ENCODE results near the gene FARP1. TPM values are rescaled to one million over a fixed set of nuclear protein-coding genes. Genes with fewer than 3 reads are reported as not detected.

Gene FARP1
- total RNA-seq, 1 donor from 2014 or later, result 278 TPM

DNA sequence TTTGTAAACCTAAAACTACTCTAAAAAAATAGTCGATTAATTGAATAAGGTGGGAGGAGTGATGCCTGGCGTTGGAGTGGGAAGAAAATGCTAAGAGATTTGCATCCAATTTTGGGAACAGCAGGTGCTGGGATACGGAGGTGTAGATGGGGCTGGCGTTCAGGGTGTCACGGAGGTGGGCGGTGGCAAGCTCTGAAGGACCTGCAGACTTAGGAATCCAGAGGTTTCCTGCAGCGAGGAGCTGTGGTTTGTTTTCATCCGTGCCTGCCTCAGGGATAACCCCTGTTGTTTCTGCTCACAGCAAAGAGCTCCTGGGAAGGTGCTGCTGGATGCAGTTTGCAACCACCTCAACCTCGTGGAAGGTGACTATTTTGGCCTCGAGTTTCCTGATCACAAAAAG is 200.6 kb downstream of the FARP1 start:
- peak overlapping the region; percentile 9 for H3K27ac Mint-ChIP-seq
- H3K9me3 Mint-ChIP-seq (ENCODE audit: low read depth), result no peaks in the 10 kb centered on the region
- H3K36me3 Mint-ChIP-seq (ENCODE audit: insufficient read depth), result peaks cover 5% of the 10 kb centered on the region
- H3K27me3 Mint-ChIP-seq, result no peaks in the 10 kb centered on the region
- no peak overlapping the region for H3K4me3 Mint-ChIP-seq (ENCODE audit: low read depth)
- peaks cover 16% of the 10 kb centered on the region for H3K4me1 Mint-ChIP-seq (ENCODE audit: low read depth)
- DNase-seq (ENCODE audit: low spot score, unreplicated experiment), result no peak
- TF ChIP-seq, protein P1, sequence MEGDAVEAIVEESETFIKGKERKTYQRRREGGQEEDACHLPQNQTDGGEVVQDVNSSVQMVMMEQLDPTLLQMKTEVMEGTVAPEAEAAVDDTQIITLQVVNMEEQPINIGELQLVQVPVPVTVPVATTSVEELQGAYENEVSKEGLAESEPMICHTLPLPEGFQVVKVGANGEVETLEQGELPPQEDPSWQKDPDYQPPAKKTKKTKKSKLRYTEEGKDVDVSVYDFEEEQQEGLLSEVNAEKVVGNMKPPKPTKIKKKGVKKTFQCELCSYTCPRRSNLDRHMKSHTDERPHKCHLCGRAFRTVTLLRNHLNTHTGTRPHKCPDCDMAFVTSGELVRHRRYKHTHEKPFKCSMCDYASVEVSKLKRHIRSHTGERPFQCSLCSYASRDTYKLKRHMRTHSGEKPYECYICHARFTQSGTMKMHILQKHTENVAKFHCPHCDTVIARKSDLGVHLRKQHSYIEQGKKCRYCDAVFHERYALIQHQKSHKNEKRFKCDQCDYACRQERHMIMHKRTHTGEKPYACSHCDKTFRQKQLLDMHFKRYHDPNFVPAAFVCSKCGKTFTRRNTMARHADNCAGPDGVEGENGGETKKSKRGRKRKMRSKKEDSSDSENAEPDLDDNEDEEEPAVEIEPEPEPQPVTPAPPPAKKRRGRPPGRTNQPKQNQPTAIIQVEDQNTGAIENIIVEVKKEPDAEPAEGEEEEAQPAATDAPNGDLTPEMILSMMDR (IDR thresholded peaks at IDR 0.05; ENCODE audit: unreplicated experiment), result no peak

DNA sequence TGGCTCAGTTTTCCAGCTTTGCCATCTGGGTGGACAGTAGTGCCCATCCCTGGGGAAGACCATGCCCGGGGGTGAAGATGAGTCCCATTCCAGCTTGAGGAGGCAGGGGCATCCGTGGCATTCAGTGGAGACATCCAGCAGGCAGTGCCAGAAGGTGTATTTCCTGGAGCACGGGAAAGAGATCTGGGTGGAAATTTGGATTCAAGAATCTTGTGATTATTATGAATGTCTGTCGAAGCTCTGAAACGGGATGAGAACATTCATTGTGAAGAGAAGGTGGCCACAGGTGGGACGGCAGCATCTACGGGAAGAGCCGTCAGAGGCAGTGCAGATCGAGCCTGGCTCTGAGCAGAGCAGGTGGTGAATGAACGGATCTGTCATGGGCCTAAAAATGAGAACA is 201.5 kb downstream of the FARP1 start:
- no peak overlapping the region for H3K4me3 Mint-ChIP-seq (ENCODE audit: low read depth)
- TF ChIP-seq, protein P1 (IDR thresholded peaks at IDR 0.05; ENCODE audit: unreplicated experiment), result no peak
- H3K4me1 Mint-ChIP-seq (ENCODE audit: low read depth), result peaks cover 14% of the 10 kb centered on the region
- H3K36me3 Mint-ChIP-seq (ENCODE audit: insufficient read depth), result peaks cover 5% of the 10 kb centered on the region
- H3K9me3 Mint-ChIP-seq (ENCODE audit: low read depth), result no peaks in the 10 kb centered on the region
- no peaks in the 10 kb centered on the region for H3K27me3 Mint-ChIP-seq
- no peak for DNase-seq (ENCODE audit: low spot score, unreplicated experiment)
- H3K27ac Mint-ChIP-seq, result peak overlapping the region; percentile 5

DNA sequence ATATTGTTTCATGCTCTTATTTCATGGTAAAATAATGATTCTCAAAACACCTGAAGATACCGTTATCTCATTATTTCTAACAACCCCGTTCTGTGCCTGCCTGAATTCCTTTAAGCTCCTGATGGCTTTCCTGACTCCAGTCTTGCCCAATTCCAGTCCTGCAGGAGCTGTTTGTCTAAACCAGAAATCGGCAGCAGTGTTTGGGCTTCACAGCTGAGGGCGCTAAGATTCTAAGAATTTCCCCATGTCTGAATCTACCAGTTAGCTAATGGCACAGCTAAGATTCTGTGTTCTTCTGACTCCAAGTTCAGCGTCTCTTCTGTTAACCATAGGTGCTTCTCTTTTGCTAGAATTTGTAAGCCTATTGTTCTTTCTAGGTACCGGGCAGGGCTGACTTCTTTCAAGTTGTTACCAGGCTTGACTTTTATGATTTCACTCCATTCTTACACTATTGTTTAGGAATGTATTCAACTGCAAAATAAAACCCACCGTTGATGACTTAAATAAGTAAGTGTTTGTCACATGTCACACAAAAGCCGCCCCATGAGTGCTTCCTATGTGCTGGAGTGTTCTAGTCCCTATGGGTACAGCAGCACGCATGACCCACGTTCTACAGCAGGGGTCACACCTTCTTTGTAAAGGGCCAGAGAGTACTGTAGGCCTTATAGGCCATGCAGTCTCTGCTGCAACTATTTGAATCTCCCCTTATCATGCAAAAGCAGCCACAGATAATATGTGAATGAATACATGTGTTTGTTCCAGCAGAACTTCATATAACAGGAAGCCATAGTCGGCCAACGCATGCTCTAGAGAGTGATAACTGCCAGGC is 202.4 kb downstream of the FARP1 start:
- Mint-ChIP-seq H3K27ac (peak overlapping the region; percentile 45), H3K36me3 (ENCODE audit: insufficient read depth) (peaks cover 5% of the 10 kb centered on the region), H3K9me3 (ENCODE audit: low read depth) (no peaks in the 10 kb centered on the region), H3K4me3 (ENCODE audit: low read depth) (no peak overlapping the region), H3K27me3 (no peaks in the 10 kb centered on the region), H3K4me1 (ENCODE audit: low read depth) (peaks cover 14% of the 10 kb centered on the region)
- TF ChIP-seq, protein P1 (IDR thresholded peaks at IDR 0.05; ENCODE audit: unreplicated experiment), result peak; percentile 14
- no peak for DNase-seq (ENCODE audit: low spot score, unreplicated experiment)

DNA sequence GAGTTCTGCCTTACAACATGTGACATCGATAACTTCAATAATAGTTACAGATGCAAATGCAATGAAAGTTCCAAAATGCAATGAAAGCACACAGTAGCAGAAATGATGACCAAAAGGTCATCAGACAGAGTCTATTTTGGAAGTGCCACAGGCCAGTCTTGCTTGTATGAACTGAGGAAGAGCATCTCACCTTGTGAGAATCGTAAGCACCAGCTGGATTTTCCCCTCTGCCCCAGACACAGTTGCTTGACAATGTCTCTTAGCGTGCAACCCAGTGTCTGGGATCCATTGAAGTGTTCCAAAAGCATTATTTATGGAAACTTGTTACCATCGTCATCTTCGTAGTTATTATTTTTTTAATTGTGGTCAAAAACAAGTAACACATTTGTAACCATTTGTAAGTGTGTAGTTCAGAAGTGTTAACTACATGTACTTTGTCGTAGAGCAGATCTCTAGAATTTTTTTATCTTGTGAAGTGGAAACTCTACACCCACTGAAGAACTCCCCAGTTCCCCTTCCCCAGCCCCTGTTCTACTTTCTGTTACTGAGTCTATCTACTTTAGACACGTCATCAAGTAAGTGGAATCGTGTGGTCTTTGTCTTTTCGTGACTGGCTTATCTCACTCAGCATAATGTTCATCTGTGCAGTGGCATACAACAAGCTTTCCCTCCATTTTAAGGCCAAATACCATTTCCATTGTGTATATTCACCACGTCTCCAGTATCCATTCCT is 204.2 kb downstream of the FARP1 start:
- TF ChIP-seq, protein P1 (IDR thresholded peaks at IDR 0.05; ENCODE audit: unreplicated experiment), result no peak
- DNase-seq (ENCODE audit: low spot score, unreplicated experiment), result no peak
- peaks cover 5% of the 10 kb centered on the region for H3K36me3 Mint-ChIP-seq (ENCODE audit: insufficient read depth)
- H3K4me3 Mint-ChIP-seq (ENCODE audit: low read depth), result no peak overlapping the region
- H3K4me1 Mint-ChIP-seq (ENCODE audit: low read depth), result peaks cover 9% of the 10 kb centered on the region
- H3K27ac Mint-ChIP-seq, result peak overlapping the region; percentile 67
- H3K27me3 Mint-ChIP-seq, result no peaks in the 10 kb centered on the region
- no peaks in the 10 kb centered on the region for H3K9me3 Mint-ChIP-seq (ENCODE audit: low read depth)

DNA sequence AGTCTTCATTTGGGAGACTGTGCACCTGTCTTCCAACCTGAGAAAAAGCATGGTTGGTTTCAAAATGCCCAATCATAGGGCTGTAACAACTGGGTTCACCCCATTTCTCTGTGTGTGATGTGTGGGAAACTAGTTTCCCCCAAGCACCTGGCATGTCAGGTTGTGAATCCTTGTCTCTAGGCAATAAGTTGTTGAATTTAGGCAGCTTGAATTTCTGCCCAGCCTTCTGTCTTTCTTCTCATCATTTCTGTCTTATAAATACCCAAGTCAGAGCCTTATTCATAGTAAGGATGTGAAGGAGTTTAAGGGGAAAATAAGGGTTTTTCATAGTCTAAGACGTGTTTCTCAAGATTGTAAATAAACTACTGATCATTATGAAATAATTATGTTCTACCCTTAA is 204.9 kb downstream of the FARP1 start:
- Mint-ChIP-seq H3K9me3 (ENCODE audit: low read depth) (no peaks in the 10 kb centered on the region), H3K36me3 (ENCODE audit: insufficient read depth) (peaks cover 5% of the 10 kb centered on the region), H3K27me3 (no peaks in the 10 kb centered on the region), H3K27ac (no peak overlapping the region), H3K4me3 (ENCODE audit: low read depth) (no peak overlapping the region), H3K4me1 (ENCODE audit: low read depth) (peaks cover 9% of the 10 kb centered on the region)
- no peak for DNase-seq (ENCODE audit: low spot score, unreplicated experiment)
- TF ChIP-seq, protein P1 (IDR thresholded peaks at IDR 0.05; ENCODE audit: unreplicated experiment), result no peak
